Left lung (tissue), 10 donors: Measurements from ENCODE around the gene METTL25B. TPM values are rescaled to one million over a fixed set of nuclear protein-coding genes. Genes with fewer than 3 reads are reported as not detected.

Experiments
- ATAC-seq: fragments of 200-7000 bp; cut with Tn5 transposase; one replicate; pipeline ENCODE4 v1.9.1; 2020; ENCODE audit warnings: moderate library complexity
- DNase-seq, 4 donors: peaks; one replicate each; pipeline ENCODE4 v3.0.0-alpha.2; 2013 to 2020
- H3K27ac ChIP-seq, 2 donors: fragments of 200-600 bp; sonication (generic) in 1 of 2; one replicate each; pipeline versions ENCODE4 v1.5.0 to v1.8.0; 2020 to 2021
- H3K27me3 ChIP-seq, 2 donors: fragments of 200-600 bp; sonication (generic) in 1 of 2; one replicate each; pipeline versions ENCODE4 v1.5.0 to v1.8.0; 2020 to 2021
- H3K36me3 ChIP-seq, 2 donors: fragments of 200-600 bp; sonication (generic) in 1 of 2; one replicate each; pipeline versions ENCODE4 v1.5.0 to v1.8.0; 2020 to 2021
- H3K4me1 ChIP-seq, 2 donors: fragments of 200-600 bp; one replicate each; pipeline ENCODE4 v1.8.0; 2021
- H3K4me3 ChIP-seq, 2 donors: fragments of 200-600 bp; sonication (generic) in 1 of 2; one replicate each; pipeline versions ENCODE4 v1.5.0 to v1.8.0; 2020 to 2021; ENCODE audit warnings: mild to moderate bottlenecking in 1 of 2
- H3K9me3 ChIP-seq, 2 donors: fragments of 200-600 bp; sonication (generic) in 1 of 2; one replicate each; pipeline versions ENCODE4 v1.5.0 to v1.8.0; 2020 to 2021
- CTCF ChIP-seq, 2 donors: fragments of 200-600 bp; sonication (generic) in 1 of 2; IDR thresholded peaks; one replicate each; pipeline versions ENCODE4 v1.5.0 to v1.8.0; 2021; ENCODE audit warnings: antibody characterized with exemption in 2 of 2
- intact Hi-C, 2 donors: fragments of 100-400 bp; cut with DNase I; formaldehyde crosslinking; loops; one replicate each; pipeline versions ENCODE4 v1.11.2 to v1.14.2; 2022
- polyA plus RNA-seq, 6 donors: library from polyadenylated mRNA; unstranded; fragments of 120-200 nt; gene quantifications; one replicate each; pipeline ENCODE4 v1.2.1, GENCODE V29; 2013; ENCODE audit not compliant: insufficient read length in 6 of 6
- total RNA-seq, 2 donors: library from RNA; stranded (reverse); fragmentation: NEBNext Ultra II Directional; extraction: Animal tissue kit (Norgen Biotek cat#: 25700); gene quantifications; one replicate each; pipeline ENCODE4 v1.2.1, GENCODE V29; 2021
- donor health status: DM: no; HTN: yes; CAD: no.
- donor health status: DM: no; HTN: no; CAD: no.

The METTL25B gene
- total and polyA plus RNA-seq, 8 donors = 30.6 to 41.7 (median 35.5) TPM

- H3K4me3 ChIP-seq = peak overlapping the region; percentile 47 to 97
- intact Hi-C loops = no loop called here
- H3K4me1 ChIP-seq = peaks cover 19 to 47% of the 10 kb centered on the region in 2 donors
- DNase-seq (peak in 1 of 4 donors; percentile 47), ATAC-seq (peak; percentile 17)
- H3K27ac ChIP-seq = peak overlapping the region; percentile 88 to 92
- H3K27me3 ChIP-seq = no peaks in the 10 kb centered on the region
- H3K9me3 ChIP-seq = no peaks in the 10 kb centered on the region
- TF ChIP-seq CTCF (IDR thresholded peaks at IDR 0.05) = no peak
- peaks cover 0 to 13% of the 10 kb centered on the region in 2 donors for H3K36me3 ChIP-seq
Measured at GRCh38 chr1:156766298-156767100, 38.2 kb downstream of the METTL25B start.

- Histone ChIP-seq H3K9me3 (no peaks in the 10 kb centered on the region), H3K27me3 (no peaks in the 10 kb centered on the region), H3K4me1 (peaks cover 19 to 52% of the 10 kb centered on the region in 2 donors), H3K36me3 (peaks cover 0 to 13% of the 10 kb centered on the region in 2 donors), H3K27ac (peak within 1 kb of the TSS; percentile 88 to 92), H3K4me3 (peak within 1 kb of the TSS; percentile 90 to 97)
- intact Hi-C loops = no loop called here
- TF ChIP-seq CTCF (IDR thresholded peaks at IDR 0.05) = no peak
- DNase-seq = peak; percentile 98 to 100 (median 98)
- peak; percentile 96 for ATAC-seq
Measured at GRCh38 chr1:156767101-156767878, 39.0 kb downstream of the METTL25B start, which contains the start of gene PRCC. Gene PRCC, plus strand, starts transcription at chr1:156767535. Its CDS starts 237 bp downstream, at chr1:156767772.

- Histone ChIP-seq H3K4me3 (peak overlapping the region; percentile 90 to 97), H3K4me1 (peaks cover 19 to 59% of the 10 kb centered on the region in 2 donors), H3K27ac (peak overlapping the region; percentile 86 to 92), H3K27me3 (no peaks in the 10 kb centered on the region), H3K9me3 (no peaks in the 10 kb centered on the region), H3K36me3 (peaks cover 0 to 18% of the 10 kb centered on the region in 2 donors)
- no peak for TF ChIP-seq CTCF (IDR thresholded peaks at IDR 0.05)
- ATAC-seq = peak; percentile 6
- intact Hi-C loops = no loop called here
- peak in 3 of 4 donors; percentile 34 to 86 (median 41) for DNase-seq
Measured at GRCh38 chr1:156767879-156768604, 39.8 kb downstream of the METTL25B start.

- peak overlapping the region; percentile 90 to 97 for H3K4me3 ChIP-seq
- H3K4me1 ChIP-seq = peaks cover 19 to 59% of the 10 kb centered on the region in 2 donors
- peaks cover 0 to 21% of the 10 kb centered on the region in 2 donors for H3K36me3 ChIP-seq
- H3K27me3 ChIP-seq = no peaks in the 10 kb centered on the region
- no peak overlapping the region for H3K27ac ChIP-seq
- DNase-seq (no peak), ATAC-seq (no peak)
- intact Hi-C loops = no loop called here
- no peak for TF ChIP-seq CTCF (IDR thresholded peaks at IDR 0.05)
- H3K9me3 ChIP-seq = no peaks in the 10 kb centered on the region
Measured at GRCh38 chr1:156768610-156769295, 40.5 kb downstream of the METTL25B start.
